ENCODE data around the gene PHF21B.

GRCh38 chr22:44963832-44964721 lies 45.7 kb downstream of the PHF21B start:
- TF ChIP-seq LEF1 (IDR thresholded peaks at IDR 0.05; ENCODE audit: borderline replicate concordance), result no peak
- TF ChIP-seq BHLHE40 (IDR thresholded peaks at IDR 0.05; ENCODE audit: borderline replicate concordance), result no peak
- no peak for TF ChIP-seq FOXA1 (IDR thresholded peaks at IDR 0.05)
- TF ChIP-seq NFRKB (IDR thresholded peaks at IDR 0.05), result no peak
- no peak for TF ChIP-seq ZNF384 (IDR thresholded peaks at IDR 0.05)
- no peak for TF ChIP-seq PKNOX1 (IDR thresholded peaks at IDR 0.05)
- no peak for TF ChIP-seq SP1 (IDR thresholded peaks at IDR 0.05)

All from HEK293T (cell line).